HepG2 (cell line): ENCODE data around the gene NUF2. TPM values are rescaled to one million over a fixed set of nuclear protein-coding genes. Genes with fewer than 3 reads are reported as not detected.

Experiments used
- ATF7-NPFF ChIP-seq: sonication (generic); formaldehyde crosslinking; IDR thresholded peaks from 2 replicates; pipeline ENCODE4 v1.8.1; 2023; ENCODE audit warnings: mild to moderate bottlenecking, low read depth, missing genetic modification reagents, moderate library complexity
- CCAR2 ChIP-seq: fragments of 200-400 bp; formaldehyde crosslinking; optimal IDR thresholded peaks from 2 replicates; pipeline ENCODE3; 2018; ENCODE audit warnings: low read depth, mild to moderate bottlenecking, low read length, moderate library complexity
- FOXC1 ChIP-seq: sonication (generic); formaldehyde crosslinking; IDR thresholded peaks from 2 replicates; pipeline ENCODE4 v1.8.0; 2022; ENCODE audit warnings: mild to moderate bottlenecking, missing genetic modification reagents, borderline replicate concordance
- NR2F2 ChIP-seq: IDR thresholded peaks from 2 replicates; pipeline ENCODE4 v1.6.1; 2012; ENCODE audit warnings: low read depth, inconsistent platforms, borderline replicate concordance
- RELA ChIP-seq: sonication (generic); formaldehyde crosslinking; IDR thresholded peaks from 2 replicates; pipeline ENCODE4 v1.4.0; 2020; ENCODE audit warnings: missing genetic modification reagents
- RFX5 ChIP-seq: IDR thresholded peaks from 2 replicates; pipeline ENCODE4 v1.6.1; 2011; ENCODE audit warnings: low read depth, low read length, improper control_type of control experiment
- THYN1 ChIP-seq: sonication (generic); formaldehyde crosslinking; IDR thresholded peaks from 2 replicates; pipeline ENCODE4 v1.8.1; 2023; ENCODE audit warnings: low read depth, mild to moderate bottlenecking, moderate library complexity, missing genetic modification reagents, borderline replicate concordance
- ZNF225 ChIP-seq: sonication (generic); formaldehyde crosslinking; IDR thresholded peaks from 2 replicates; pipeline ENCODE4 v1.4.0; 2020; ENCODE audit warnings: mild to moderate bottlenecking, missing genetic modification reagents
- ZNF639 ChIP-seq: conservative IDR thresholded peaks from 2 replicates; pipeline ENCODE4 v1.6.1; 2018; ENCODE audit warnings: missing genetic modification reagents
- ZNF883 ChIP-seq: sonication (generic); formaldehyde crosslinking; IDR thresholded peaks from 2 replicates; pipeline ENCODE4 v1.5.1; 2020; ENCODE audit warnings: mild to moderate bottlenecking, missing genetic modification reagents; ENCODE audit errors: not compliant biosample characterization
- polyA plus RNA-seq, 8 experiments: library from polyadenylated mRNA; depleted of rRNA in 3 of 8; stranded (reverse) in 7 of 8; unstranded in 1 of 8; fragments of >200 nt; fragmentation: Illumina TruSeq in 4 of 8; extraction: Trizol in 4 of 8; gene quantifications; 2 replicates each; pipeline versions ENCODE4 v1.2.1 to v1.2.3, GENCODE V29; 2011 to 2016; ENCODE audit warnings: low read depth in 4 of 8, missing spikeins in 1 of 8, mixed read lengths in 1 of 8; ENCODE audit not compliant: insufficient read depth in 1 of 8
- total RNA-seq, 5 experiments: library from RNA; depleted of rRNA; stranded (reverse); fragments of >200 nt; fragmentation: Illumina TruSeq; extraction: Trizol; gene quantifications; 2 replicates each; pipeline ENCODE4 v1.2.3, GENCODE V29; 2016; ENCODE audit warnings: low read depth in 1 of 5
- TF ChIP-seq, protein P1 (sequence below), 2 experiments: fragments of 450-650 bp in 1 of 2; sonication (generic) in 1 of 2; formaldehyde crosslinking in 1 of 2; IDR thresholded peaks; 2 replicates each; pipeline versions ENCODE4 v1.6.1 to v1.8.0; 2016 to 2022; ENCODE audit warnings: antibody characterized with exemption in 1 of 2, mild to moderate bottlenecking in 1 of 2, missing genetic modification reagents in 1 of 2
- TF ChIP-seq, protein P2 (sequence below): sonication (generic); formaldehyde crosslinking; IDR thresholded peaks from 2 replicates; pipeline ENCODE4 v1.4.0; 2020; ENCODE audit warnings: missing genetic modification reagents

Gene NUF2
- total and polyA plus RNA-seq, 2 of the 13 experiments (the other 11 are each of a cell fraction or from before 2014, with no cell fraction given), result 26.0 to 39.4 TPM

DNA sequence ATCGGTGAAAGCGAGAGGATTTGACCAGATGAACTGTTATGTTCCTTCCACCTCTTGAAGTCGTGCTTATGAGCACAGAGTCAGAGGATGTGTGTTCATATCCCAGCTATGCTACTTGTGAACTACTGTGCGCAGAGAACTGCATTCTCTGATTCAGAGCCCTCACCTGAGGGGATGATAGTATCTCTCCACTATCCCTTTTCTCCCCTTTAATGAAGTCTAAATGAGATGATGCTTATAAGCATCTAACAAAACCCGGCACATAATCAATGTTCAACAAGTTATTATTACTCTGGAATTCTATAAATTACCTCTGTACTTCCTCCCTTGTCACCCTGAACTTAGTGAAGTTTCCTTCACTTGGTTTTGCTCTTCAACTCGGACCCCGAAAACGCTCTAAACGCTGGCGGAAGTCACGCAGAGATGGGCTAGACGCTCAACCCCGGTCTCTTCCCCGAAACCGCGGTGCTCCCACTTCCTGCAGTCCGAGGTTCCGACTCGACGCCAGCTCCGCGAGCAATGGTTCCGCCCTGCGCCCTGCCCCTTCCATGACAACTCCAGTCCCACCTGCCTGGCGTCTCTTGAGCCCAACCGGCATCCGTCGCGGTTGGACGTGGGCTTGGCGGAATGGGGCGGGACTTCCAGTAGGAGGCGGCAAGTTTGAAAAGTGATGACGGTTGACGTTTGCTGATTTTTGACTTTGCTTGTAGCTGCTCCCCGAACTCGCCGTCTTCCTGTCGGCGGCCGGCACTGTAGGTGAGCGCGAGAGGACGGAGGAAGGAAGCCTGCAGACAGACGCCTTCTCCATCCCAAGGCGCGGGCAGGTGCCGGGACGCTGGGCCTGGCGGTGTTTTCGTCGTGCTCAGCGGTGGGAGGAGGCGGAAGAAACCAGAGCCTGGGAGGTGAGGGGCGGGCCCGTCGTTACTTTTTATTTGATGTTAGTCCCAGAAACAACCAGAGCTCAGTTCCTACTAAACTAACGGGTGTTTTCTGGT, at the start of gene NUF2 (continued):
- TF ChIP-seq, protein P1, sequence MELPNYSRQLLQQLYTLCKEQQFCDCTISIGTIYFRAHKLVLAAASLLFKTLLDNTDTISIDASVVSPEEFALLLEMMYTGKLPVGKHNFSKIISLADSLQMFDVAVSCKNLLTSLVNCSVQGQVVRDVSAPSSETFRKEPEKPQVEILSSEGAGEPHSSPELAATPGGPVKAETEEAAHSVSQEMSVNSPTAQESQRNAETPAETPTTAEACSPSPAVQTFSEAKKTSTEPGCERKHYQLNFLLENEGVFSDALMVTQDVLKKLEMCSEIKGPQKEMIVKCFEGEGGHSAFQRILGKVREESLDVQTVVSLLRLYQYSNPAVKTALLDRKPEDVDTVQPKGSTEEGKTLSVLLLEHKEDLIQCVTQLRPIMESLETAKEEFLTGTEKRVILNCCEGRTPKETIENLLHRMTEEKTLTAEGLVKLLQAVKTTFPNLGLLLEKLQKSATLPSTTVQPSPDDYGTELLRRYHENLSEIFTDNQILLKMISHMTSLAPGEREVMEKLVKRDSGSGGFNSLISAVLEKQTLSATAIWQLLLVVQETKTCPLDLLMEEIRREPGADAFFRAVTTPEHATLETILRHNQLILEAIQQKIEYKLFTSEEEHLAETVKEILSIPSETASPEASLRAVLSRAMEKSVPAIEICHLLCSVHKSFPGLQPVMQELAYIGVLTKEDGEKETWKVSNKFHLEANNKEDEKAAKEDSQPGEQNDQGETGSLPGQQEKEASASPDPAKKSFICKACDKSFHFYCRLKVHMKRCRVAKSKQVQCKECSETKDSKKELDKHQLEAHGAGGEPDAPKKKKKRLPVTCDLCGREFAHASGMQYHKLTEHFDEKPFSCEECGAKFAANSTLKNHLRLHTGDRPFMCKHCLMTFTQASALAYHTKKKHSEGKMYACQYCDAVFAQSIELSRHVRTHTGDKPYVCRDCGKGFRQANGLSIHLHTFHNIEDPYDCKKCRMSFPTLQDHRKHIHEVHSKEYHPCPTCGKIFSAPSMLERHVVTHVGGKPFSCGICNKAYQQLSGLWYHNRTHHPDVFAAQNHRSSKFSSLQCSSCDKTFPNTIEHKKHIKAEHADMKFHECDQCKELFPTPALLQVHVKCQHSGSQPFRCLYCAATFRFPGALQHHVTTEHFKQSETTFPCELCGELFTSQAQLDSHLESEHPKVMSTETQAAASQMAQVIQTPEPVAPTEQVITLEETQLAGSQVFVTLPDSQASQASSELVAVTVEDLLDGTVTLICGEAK (IDR thresholded peaks at IDR 0.05), result peak; percentile 97
- TF ChIP-seq, protein P1 (CRISPR knock-in tag; IDR thresholded peaks at IDR 0.05), result peak; percentile 95
- peak; percentile 75; the same call in 1 of the 2 replicates for TF ChIP-seq NR2F2
- TF ChIP-seq FOXC1, result peak; percentile 98
- peak; percentile 99 for TF ChIP-seq ATF7-NPFF (CRISPR knock-in tag)
- TF ChIP-seq, protein P2, sequence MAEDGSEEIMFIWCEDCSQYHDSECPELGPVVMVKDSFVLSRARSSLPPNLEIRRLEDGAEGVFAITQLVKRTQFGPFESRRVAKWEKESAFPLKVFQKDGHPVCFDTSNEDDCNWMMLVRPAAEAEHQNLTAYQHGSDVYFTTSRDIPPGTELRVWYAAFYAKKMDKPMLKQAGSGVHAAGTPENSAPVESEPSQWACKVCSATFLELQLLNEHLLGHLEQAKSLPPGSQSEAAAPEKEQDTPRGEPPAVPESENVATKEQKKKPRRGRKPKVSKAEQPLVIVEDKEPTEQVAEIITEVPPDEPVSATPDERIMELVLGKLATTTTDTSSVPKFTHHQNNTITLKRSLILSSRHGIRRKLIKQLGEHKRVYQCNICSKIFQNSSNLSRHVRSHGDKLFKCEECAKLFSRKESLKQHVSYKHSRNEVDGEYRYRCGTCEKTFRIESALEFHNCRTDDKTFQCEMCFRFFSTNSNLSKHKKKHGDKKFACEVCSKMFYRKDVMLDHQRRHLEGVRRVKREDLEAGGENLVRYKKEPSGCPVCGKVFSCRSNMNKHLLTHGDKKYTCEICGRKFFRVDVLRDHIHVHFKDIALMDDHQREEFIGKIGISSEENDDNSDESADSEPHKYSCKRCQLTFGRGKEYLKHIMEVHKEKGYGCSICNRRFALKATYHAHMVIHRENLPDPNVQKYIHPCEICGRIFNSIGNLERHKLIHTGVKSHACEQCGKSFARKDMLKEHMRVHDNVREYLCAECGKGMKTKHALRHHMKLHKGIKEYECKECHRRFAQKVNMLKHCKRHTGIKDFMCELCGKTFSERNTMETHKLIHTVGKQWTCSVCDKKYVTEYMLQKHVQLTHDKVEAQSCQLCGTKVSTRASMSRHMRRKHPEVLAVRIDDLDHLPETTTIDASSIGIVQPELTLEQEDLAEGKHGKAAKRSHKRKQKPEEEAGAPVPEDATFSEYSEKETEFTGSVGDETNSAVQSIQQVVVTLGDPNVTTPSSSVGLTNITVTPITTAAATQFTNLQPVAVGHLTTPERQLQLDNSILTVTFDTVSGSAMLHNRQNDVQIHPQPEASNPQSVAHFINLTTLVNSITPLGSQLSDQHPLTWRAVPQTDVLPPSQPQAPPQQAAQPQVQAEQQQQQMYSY (CRISPR knock-in tag), result peak; percentile 70; the same call in 1 of the 2 replicates
- peak; percentile 97 for TF ChIP-seq ZNF225
- TF ChIP-seq THYN1 (CRISPR knock-in tag), result 0 out of 2 replicates have a peak, but pooled peaks have one; percentile 86
- TF ChIP-seq RFX5, result peak; percentile 70
- peak; percentile 89 for TF ChIP-seq ZNF883 (CRISPR knock-in tag)
- TF ChIP-seq RELA (CRISPR knock-in tag), result peak; percentile 98
- TF ChIP-seq ZNF639 (CRISPR knock-in tag), result peak; percentile 98
- peak; percentile 93 for TF ChIP-seq CCAR2
